ENCODE results near the gene VWA3A.

- TF ChIP-seq EZH2 (IDR thresholded peaks at IDR 0.05; ENCODE audit: insufficient read depth, poor library complexity, severe bottlenecking): no peak
- no peak for TF ChIP-seq EZH2phosphoT487 (IDR thresholded peaks at IDR 0.05; ENCODE audit: insufficient read depth, low read depth)
Measured at GRCh38 chr16:22161999-22162655, 69.8 kb downstream of the VWA3A start, which contains the start of gene SDR42E2.
